HG02884 (cell line): ENCODE results near the gene ACCS.

Source experiments
- ATAC-seq: cut with Tn5 transposase; IDR thresholded peaks from one replicate; pipeline ENCODE4 v1.9.1; 2021; ENCODE audit warnings: mild to moderate bottlenecking, moderate library complexity; ENCODE audit not compliant: unreplicated experiment

The ACCS gene, protein sequence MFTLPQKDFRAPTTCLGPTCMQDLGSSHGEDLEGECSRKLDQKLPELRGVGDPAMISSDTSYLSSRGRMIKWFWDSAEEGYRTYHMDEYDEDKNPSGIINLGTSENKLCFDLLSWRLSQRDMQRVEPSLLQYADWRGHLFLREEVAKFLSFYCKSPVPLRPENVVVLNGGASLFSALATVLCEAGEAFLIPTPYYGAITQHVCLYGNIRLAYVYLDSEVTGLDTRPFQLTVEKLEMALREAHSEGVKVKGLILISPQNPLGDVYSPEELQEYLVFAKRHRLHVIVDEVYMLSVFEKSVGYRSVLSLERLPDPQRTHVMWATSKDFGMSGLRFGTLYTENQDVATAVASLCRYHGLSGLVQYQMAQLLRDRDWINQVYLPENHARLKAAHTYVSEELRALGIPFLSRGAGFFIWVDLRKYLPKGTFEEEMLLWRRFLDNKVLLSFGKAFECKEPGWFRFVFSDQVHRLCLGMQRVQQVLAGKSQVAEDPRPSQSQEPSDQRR

DNA sequence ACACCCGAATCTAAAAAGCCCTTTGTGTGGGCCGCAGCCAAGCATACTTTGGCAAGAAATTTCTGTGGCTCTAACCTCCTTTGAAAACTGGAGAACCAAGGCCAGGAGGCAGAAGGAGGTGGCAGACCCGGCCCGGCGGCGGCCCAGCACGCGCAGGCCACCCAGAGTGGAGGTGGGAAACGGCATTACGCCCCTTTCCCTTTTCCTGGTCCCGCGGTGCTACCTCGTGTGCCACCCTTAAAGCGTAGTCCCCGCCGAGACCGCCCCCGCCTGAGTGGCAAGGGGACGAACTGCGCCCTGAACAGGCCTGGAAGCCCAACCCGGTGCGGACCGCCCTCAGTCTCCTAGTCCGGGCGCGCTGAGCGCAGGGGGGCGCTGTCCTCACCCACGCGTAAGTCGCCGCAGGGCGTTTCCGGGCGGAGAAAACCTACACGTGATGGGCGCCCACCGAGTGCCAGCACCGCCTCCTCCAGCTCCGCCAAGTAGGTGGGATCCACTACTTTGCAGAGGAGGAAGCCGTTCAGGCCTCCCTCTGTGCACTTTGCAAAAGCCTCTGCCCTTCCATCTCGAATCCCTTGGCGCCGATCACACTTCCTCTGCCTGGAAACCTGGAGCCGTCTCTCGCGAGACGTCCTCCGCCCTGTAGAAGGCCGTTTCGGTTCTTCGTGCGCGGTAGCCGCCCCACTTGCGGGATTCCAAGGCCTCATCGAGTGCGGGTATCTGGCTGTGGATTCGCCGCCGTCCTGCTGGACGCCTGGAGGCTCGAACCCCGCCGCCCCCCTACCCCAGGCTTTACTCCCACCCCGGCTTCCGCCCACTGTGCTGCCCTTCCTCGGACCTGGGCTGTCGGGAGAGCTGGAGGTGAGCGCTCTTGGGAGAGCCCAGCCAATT, at the start of gene ACCS:
Gene ACCS (plus strand): TSS at position 430 of the 891 bp plus-strand sequence. CDS start 1,358 bp downstream, outside the sequence.
- ATAC-seq, result peak; percentile 94

DNA sequence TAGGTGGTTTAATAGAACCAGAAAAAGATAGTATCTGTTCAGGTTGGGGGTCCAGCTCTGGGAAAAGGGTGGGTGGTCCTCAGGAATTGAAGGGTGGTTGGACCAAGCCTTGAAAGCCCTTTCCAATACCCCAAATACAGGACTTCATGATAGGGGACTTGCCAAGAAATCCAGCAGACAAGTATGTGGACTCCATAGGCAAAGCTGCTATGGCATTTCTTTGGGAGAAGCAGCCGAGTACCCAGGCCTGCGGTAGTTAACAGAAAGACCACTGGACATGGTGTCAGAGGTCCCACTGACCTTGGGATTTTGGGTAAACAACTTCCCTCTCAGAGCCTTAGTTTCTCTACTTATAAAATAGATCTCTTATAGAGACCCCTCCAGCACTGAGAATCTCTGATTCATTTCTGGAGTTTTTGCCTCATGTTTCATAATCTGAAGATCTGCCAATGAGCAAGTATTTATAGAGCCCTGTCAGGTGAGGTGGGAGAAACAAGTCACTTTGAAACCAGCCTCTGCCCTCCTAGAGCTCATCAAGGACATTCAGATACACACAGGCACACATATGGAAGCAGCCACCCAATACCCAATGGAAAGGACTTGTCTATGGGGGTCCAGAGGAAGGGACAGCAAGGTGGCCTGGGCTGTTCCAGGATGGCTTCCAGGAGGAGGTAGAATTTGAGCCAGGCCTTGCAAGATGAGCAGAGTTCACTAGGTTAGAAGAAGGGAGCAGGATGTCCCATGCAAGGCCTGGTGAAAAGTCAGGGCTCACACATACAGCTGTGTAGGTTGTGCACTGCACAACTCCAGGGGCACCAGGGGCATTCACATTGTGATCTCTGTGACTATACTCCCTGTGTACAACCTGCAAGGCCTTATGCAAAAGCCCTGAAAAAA, 49.3 kb upstream of the ACCS start:
- ATAC-seq, result no peak

DNA sequence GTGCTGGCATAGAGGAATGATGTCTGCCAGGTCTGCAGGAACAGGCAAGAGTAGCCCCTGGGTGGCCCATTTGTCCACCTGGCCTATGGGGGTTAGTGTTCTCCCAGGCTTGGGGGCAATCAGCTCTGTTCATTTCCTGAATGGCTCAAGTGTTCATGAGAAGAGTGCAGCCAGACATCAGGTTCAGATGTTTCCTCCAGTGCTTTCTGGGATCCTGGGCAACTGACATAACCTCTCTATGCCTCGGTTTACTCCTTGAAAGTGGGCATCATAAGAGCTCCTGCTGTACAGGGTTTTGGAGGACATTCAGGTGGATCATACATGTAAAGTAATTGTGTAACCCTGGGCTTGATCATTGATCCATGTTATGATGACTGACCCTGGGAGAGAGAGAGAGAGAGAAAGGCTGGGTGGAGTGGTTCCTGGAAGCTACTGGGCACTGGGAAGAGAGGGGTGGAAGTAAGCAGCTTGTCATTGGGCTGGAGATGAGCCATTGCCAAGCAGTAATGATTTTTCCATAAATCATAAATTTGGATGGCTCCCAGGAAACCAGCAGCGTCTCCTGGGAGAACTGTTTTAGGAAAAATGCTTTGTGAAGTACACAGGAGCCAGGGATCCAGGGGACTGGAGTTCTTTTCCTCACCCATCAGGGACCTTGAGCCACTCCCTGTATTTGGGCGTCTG, 48.5 kb upstream of the ACCS start:
- no peak for ATAC-seq

DNA sequence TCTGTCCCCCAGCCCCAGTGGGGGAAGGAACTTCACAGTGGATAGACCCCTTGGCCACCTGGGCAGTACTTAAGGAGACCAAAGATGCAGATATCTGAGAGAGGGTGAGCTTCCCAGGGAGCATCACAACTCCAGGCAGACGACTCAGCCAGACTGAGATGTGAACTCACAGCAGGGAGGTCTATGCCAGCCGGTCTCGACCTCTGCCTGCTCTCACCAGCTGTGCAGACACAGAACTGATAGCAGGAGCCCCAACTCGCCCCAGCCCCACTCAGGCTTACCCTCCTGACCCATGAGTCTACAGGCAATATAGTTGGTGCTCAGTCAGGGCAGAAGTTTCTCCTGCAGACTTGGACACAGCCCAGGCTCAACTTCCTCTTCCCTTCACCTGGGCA, 47.9 kb upstream of the ACCS start:
- ATAC-seq, result no peak

DNA sequence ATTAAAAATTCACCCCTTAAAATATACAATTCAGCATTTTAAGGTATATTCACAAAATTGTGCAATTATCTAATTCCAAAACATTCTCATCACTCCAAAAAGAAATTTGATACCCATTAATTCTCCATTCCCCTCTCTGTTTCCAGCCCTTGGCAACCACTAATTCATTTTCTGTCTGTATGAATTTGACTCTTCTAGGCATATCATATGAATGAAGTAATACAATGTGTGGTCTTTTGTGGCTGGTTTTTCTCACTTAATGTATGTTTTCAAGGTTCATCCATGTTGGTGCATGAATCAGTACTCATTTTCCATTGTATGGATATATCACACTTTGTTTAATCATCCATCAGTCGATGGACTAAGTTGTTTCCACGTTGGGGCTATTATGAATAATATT, 47.2 kb upstream of the ACCS start:
- ATAC-seq, result no peak

DNA sequence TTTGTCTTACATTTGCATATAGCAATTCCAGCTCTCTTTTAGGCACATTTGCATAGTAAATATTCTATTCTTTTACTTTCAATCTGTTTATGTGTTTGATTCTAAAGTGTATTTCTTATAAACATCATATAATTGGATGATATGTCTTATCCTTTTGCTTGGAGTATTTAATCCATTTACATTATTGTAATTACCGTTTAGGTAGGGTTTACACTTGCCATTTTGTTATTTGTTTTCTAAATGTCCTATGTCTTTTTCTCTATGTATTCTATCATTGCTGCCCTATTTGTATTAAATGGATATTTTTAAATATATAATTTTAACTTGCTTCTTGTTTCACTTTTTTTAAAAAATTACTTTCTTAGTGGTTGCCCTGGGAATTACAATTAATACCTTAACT, 41.1 kb upstream of the ACCS start:
- no peak for ATAC-seq

DNA sequence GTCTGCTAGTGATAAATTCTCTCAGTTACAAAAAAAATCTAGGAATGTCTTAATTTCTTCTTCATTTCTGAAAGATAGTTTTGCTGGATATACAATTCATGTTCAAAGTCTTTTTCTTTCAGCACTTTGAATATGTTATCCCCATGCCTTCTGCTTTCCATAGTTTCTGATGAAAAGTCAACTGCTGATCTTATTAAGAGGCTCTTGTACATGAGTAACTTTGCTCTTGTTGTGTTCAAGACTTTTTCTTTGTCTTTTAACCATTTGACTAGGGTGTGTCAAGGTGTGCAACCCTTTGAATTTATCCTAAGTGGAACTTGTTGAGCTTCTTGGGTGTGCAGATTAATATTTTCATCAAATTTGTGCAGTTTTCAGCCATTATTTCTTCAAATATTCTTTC, 40.3 kb upstream of the ACCS start:
- no peak for ATAC-seq

DNA sequence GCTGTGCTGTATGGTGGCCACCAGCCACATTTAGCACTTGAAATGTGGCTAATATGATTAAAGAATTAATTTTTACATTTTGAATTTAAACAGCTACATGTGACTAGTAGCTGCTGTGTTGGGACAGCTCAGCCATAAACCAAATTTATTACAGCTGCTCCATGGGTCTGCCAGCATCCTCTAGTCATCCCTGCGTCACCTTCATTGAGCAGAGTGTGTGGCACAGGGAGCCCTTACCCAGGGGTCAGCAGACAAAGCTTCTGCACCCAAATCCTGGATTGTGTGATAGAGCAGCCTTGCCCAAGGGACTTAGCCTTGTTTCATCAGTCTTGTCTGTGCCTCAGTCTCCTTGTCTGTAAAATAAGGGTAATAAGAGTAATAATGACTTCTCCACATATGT, 37.7 kb upstream of the ACCS start:
- ATAC-seq, result no peak

DNA sequence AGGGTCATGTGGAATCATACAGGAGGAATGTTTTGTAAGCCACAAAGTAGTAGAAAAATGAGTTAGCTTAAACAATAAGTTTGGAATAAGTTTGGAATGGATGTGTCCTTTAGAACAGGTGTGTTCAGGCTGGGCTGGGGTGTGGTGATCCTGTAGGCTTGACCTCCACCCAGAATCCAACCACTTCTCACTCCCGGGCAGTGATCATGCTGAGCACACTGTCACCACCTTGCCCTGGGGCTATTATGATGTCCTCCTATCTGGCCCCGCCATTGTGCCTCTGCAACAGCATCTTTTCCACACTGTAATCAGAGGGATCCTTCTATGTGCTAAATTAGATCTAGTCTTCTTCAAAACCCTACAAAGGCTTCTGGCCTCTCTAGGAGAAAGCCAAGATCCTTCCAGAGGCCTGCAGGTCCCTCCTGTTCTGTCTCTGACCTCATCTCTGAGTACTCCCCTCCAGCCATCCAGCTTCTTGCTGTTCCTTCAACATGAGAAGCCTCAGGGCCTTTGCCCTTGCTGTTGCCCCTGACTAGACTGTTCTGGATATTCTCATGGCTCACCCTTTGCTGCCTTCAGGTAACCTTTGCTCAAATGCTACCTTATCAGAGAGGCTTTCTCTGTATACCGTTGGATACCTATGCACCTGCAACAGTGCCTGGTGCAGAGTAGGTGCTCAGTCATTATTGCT, 37.1 kb upstream of the ACCS start:
- no peak for ATAC-seq

DNA sequence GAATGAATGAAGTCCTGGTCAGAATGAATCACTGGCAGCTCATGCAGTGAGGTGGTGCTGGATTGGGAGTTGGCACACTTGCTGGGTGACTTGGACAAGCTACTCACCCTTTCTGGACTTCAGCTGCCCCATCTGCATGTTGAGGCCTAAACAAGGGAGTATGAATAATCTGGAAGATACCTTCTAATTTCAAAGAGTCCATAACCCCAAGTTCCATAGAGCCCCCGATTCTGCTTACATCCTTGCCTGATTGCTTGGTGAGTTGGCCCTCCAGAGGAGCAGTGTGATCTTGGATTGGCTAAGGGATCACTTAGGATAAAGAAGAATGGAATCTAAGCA, 36.6 kb upstream of the ACCS start:
- ATAC-seq, result no peak

DNA sequence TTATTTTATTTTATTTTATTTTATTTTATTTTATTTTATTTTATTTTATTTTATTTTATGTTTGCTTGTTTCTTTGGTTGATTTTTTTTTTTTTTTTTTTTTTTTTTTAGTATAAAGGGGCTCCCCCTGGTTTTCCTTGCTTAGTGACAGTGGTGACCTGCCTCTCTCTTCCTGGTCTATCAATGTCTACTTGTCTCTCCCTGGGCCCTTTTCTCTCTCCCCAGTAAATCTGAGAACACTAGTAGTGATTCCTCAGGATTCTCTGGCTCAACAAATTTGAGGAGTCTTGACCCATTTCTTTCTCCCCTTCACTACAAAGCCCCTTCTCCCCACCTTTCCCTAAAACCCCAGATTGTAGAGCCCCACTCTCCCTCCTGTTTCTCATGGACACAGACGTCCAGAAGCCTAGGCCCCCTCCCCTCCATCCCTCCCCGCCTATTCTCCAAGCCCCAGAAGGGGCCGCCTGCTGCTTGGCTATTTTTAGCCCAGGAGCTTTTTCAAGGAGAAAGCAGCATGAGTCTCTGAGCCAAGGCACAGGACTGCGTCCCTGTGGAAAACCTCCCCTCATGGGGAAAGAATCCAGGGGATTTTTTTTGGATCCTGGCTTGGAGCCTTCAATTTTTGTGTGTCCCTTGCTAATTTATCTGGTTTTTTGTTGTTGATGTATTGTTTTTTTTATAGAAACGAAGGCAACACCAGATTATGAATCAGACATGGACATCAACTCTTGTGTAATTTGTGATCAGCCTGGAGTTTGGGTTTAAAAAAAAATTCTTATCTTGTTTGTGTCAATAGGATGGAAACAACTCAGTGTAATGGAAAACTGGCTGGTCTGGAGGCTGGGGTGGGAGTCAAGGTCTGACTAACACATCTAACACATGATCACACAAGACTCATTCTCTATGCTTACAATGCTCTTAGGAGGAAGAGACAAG, 35.8 kb upstream of the ACCS start:
- no peak for ATAC-seq

DNA sequence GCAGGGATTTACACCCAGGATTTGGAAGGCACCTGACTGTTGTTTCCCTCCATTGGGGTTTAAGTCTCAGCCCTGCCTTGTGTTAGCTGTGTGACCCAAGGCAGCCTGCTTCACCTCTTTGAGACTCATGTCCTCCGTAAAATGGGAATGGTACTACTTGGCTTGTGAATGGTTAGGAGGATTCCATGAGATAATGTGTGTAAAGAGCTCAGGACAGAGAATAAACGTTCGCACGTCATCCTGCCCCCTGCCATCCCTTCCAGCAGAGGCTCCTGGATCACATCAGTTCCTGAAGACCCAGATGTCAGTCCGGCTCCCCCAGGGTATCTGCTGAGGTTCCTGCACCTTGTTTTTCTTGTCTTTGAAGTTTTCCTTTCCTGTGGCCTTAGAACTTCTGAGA, 35.1 kb upstream of the ACCS start:
- ATAC-seq, result no peak

DNA sequence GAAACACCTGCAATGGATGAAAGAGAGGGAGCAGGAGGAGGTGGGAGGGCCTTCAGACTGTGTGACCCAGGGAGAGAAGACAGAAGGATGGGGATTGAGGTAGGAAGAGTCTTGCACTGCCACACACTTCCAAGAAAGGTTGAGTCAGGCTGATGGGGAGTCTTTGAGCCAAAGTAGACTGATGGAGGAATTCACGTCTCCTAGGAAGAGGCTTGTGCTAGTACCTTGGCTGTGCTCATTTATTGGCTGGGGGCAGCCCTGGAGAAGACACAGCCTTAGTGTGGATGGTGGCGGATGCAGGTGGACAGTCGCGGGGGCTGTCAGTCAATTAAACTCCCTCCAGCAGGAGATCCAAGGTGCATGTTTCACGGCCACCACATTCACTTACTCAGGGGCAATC, 34.5 kb upstream of the ACCS start:
- ATAC-seq, result no peak

DNA sequence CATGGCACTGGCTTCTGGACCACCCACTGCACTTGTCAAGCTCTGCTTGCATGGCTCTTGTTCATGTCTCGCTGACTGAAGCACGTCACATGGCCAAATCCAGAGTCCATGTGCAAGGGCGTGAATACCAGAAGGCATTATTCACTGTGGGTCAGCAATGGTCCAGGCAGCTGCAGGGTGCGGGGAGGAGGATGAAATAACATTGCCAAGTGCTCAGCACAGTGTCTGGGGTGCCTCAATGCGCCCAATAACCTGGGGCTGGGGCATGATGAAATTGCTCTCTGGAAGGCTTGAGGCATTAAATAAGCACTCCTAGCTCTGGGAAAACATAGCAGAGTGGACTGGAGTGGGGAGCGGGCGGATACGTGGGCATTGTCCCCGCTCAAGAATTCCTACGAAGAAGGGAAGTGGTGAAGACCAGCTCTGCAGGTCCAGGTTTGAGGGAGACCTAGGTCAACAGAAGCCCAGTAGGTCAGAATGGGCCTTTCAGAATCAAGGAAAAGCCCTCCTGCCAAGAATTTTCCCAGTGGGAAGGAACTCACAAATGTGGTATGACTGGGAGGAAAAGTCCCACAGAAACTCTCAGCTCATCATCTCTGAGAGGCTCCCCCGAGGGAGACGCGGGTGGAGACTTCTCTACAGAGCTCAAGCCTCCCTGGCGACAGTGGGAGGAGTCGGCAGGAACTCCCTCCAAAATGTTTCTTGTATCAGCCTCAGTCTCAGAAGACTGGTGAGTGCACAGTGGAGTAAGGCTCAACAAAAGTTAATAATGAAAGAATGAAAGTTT, 33.6 kb upstream of the ACCS start:
- ATAC-seq, result no peak

DNA sequence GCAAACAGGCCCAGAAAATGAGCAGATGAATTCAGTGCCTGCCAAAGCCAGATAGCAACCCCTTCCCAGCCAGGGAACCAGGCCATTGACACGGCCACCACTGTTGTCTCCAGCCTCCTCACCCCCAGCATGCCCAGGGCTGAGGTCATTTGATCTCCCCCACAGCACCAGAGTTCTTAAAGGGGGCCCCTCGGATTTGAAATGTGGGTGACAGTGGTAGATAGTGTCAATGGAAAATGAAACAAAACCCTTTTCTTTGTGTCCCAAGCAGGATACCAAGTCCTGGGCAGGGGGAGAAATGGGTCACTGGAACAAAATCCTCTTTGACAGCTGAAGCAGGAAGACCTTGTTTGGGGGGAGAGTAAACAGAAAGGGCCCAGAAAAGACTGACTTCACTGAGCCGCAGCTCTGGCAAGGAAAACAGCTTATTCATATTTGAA, 32.6 kb upstream of the ACCS start:
- ATAC-seq, result no peak

DNA sequence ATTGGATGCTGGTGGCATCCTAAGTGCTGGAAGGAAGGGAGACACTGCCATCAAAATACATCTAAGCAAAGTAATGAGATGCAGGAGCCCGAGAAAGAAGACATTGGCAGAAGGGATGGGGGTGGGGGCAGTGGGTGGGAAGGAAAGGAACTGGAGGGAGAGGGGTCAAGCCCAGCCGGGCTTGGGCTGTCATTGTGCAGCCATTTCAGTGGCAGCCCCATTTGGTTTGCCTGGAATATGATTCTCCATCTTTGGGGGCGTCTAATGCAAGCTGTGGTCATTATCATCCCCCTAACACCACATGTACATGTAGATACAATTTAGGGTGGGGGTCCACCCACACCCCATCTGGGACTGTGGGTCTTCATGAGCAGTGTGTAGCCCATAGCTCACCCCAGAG, 32.2 kb upstream of the ACCS start:
- ATAC-seq, result no peak

DNA sequence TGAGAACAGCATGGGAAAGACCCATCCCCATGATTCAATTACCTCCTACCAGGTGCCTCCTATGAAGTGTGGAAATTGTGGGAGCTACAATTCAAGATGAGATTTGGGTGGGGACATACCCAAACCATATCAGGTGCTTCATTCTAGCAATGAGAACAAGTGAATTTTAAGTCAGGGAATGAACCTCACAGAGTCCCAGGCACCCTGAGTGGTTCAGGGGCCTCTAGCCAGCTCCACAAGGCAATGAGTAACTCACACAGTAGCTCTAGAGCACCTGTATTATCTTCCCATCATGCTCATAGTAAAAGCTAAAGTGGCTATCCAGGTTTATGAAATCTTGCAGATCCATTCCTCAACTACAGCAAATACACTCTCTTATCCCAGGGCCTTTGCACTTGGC, 31.4 kb upstream of the ACCS start:
- no peak for ATAC-seq
